GM21381 (cell line): ENCODE measurements around the gene GNS.

Experiments
- ATAC-seq: cut with Tn5 transposase; IDR thresholded peaks from one replicate; pipeline ENCODE4 v1.9.1; 2021; ENCODE audit warnings: mild to moderate bottlenecking, moderate library complexity; ENCODE audit not compliant: unreplicated experiment

The GNS gene

DNA sequence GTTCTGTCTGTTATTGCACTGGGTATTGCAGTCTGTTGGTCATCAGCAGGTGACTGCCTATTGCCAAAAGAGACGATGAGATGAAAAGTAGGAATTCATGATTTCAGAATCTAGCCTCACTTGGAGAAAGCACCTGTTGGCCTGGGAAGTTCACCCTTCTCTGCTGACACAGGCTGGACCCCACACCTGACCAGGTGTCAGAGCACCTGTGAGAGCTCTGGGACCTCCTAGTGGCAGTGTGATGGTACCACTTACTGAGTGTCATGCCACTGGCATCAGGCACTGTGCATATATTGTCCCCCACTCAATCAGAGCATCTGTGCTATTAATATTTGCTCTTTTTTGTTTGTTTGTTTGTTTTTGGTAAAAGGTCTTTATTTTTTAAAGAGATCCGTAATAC is 81.0 kb downstream of the GNS start:
- no peak for ATAC-seq

GRCh38 chr12:64675795-64676194 is 83.4 kb downstream of the GNS start:
- ATAC-seq = no peak

- no peak for ATAC-seq
These were observed 84.8 kb downstream of the GNS start for GRCh38 chr12:64674367-64674922.

- no peak for ATAC-seq
These were observed 85.6 kb downstream of the GNS start for GRCh38 chr12:64673490-64674169.

DNA sequence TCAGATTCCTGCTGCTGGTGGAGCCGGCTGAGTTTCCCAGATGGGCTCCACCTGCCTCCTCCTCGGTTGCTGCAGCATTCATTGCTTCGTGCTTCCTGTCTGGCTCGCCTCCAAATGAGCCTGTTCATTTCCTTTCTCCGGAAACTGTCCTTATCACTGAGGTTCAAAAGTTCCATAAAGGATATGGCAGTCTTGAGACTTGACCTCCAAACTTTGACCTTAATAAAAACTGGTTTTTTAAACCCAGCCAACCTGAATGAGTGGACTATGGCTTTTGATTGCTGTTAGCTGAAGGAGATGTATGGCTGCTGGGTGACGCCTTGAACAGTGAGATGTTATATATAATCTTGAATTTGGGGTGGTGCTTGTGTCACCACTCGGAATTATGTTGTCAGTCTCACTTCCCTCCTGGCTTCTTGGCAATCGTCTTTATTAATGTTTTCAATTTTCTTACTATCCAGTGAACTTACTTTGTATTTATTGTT is 86.2 kb downstream of the GNS start:
- ATAC-seq = no peak

DNA sequence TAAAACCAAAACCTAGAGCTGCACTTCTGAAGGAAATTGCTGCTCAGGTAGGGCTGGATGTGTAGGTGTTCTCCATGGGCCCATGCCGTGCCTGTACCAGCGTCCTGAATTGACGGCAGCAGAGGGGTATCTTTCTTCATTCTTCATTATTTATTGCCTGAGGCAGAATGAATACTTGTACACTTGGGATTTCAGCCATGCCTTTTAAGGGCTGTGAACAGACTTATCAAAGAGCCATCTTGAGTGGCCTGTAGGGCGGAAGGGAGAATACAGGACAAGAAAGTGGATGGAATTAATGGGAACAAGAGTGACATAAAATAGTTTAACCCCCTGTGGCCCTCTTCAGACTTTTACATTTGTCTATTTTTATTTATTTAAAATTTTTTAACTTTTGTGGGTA is 87.5 kb downstream of the GNS start:
- ATAC-seq = no peak

DNA sequence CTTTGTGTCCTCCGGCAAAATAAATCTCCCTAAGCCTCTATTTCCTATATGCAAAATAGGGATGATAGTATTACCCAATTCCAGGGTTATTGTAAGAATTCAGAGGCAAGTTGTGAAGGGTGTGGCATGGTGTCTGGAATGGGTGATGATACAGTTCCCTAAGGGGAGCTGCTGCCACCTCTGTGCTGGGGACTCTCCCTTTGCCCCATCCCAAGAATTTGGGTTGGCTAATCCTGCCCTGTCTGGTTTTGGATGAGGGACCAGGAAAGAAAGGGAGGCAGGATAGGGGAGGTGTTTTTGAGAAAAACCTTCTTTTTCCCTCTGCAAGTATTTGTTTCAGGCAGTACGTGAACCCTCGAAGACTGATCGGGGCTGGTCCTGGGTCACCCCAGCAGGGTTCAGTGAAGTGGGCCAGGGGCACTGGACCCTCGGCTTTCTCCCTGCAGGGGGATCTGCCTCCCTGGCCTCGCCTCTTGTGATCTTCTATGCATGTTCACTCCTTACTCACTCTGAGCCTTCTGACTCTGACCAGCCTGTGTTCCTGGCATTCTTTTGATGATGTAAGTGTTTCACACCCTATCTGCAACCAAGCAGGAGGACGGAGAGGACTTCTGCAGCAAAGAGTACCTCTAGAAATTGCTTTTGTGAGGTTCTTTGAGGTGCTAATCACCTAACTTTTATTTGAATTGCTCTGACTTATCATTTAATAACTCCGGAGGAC is 88.1 kb downstream of the GNS start:
- ATAC-seq = no peak

DNA sequence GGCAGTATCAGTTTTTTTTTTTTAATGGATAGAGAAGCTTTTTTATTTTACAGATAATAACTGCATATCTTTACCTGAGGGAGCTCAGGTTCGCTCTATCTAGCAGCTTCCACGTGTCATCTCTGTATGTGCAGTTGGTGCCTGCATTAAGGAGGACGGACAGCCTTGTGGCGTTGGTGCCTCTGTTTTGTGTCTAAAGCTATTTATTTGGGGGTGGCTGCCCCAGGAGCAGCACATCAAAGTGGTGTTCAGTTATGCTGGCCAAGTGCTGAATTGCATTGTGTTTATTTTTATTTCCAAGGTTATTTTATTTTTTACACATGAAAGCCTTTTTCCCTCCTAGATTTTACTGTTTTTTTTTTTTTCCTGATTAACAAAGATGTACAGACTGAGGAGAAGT is 89.2 kb downstream of the GNS start:
- ATAC-seq = no peak

DNA sequence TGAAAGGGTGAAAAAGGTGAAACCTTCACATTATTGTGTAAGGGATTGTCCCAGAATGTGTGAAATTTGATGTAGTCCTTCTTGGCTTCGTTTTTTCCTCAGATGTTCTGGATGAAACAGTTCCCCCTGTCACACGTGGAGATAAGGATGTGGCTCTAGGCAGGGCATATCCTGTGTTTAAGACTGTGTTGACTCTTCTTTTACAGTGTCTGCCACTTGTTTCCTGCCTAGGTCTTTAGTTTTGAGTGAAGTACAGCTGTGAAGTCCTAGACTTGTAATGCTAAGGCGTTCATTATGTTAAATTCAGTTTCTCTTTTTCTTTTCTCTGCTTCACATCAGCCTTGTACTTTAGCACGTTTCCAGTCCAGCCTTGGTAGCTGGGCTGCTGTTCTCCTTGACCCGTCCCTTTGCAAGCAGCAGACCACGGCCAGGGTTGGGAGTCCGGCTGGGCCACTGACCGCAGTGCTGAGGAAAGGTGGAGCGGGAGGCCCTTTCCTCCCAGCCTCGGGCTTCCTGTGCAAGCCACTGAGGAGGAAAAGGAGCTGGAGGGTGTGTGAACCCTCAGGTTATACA is 89.8 kb downstream of the GNS start:
- peak; percentile 75 for ATAC-seq

DNA sequence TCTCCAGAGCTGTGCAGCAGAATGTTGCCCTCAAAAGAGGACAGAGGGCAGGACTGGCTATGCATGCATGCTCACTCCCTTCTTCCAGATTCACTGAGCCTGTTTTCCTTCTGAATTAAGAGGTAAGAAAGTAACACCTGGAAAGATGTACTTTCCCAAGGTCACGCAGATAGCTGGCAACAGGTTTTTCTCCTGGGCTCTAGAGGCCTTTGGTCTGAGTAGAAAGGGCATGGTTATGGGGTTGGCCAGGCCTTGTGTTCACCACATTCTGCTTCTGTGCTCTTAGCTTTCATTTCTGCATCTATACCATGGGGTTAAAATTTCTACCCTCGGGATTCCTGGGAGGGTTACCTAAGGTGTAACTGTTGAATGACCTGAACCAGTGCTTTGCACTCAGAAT is 91.4 kb downstream of the GNS start:
- no peak for ATAC-seq

DNA sequence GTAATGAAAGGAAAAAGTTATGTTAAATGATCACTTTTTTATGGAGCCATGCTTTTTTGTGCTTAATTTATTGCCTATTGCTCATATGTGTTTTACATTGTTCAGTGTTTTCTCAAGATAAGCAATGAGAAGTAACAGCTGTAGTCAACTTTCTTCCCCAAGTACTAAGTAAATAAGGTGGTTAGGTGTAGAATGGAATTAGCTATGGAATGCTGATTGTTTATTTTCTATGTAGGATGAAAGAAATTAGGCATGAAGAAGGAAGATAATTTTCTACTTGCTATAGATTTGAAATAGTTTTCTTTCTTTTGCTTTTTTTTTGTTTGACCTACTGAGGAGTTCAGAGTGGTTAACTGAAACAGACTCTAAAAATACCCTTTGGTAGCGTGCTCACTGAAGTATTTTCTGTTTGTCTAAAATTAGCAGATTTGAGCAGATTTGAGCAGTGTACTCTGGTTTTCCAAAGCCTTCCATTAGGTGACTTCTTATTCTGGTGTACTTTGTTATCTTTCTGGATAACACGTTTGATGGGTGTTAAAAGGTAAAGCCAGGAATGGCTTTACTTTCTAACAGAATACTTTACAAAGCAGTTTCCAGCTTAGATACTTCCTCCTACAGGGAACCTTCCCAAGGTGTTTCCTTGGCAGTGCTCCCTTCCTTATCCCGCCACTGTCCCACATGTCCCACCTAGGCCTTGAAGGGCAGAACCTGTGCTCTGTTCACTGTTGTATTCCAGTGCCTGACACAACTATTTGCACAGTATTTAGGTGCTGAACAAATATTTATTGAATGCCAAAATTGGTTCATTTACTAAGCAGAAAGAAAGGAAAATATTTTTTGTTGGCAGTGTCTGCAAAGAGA is 92.9 kb downstream of the GNS start:
- ATAC-seq = peak; percentile 33

- ATAC-seq = peak; percentile 35
These were observed 93.7 kb downstream of the GNS start for GRCh38 chr12:64665514-64665913.
